HEK293 (cell line): Measurements from ENCODE around the gene KLHL4.

Source experiments
- CTCF ChIA-PET: fragments of 350-600 bp; formaldehyde crosslinking; extraction: SDS; loops from one replicate; lab custom pipeline; 2021; ENCODE audit warnings: antibody characterized with exemption; lab: Yijun Ruan, JAX
- POLR2A ChIA-PET: fragments of 300-600 bp; formaldehyde crosslinking; extraction: SDS; loops from one replicate; lab custom pipeline; 2020; ENCODE audit warnings: antibody characterized with exemption, inconsistent platforms; lab: Yijun Ruan, JAX
- H3K27ac ChIP-seq: fragments of 200-500 bp; sonication (Bioruptor generic); 2 replicates; pipeline ENCODE4 v1.5.1; 2014; ENCODE audit warnings: low read depth, low read length, control low read depth, inconsistent platforms; ENCODE audit errors: extremely low read depth
- H3K36me3 ChIP-seq, 2 experiments: fragments of 200-500 bp in 1 of 2; sonication (Bioruptor generic) in 1 of 2; 1 replicate in 1 of 2; 2 replicates in 1 of 2; pipeline ENCODE4 v1.5.1; 2014 to 2017; ENCODE audit warnings: inconsistent platforms in 2 of 2, low read length in 2 of 2; ENCODE audit not compliant: control insufficient read depth in 2 of 2, insufficient read depth in 1 of 2
- H3K4me1 ChIP-seq: fragments of 200-500 bp; sonication (Bioruptor generic); 2 replicates; pipeline ENCODE4 v1.5.1; 2014; ENCODE audit warnings: mild to moderate bottlenecking, low read length, inconsistent platforms; ENCODE audit not compliant: control insufficient read depth, insufficient read depth
- H3K4me3 ChIP-seq: 2 replicates; pipeline ENCODE4 v1.5.1; 2011; ENCODE audit warnings: low read depth, mild to moderate bottlenecking, control low read depth, low read length, moderate library complexity
- H3K9me3 ChIP-seq: fragments of 200-500 bp; sonication (Bioruptor generic); 2 replicates; pipeline ENCODE4 v1.5.1; 2014; ENCODE audit warnings: low read depth, low read length, inconsistent platforms; ENCODE audit not compliant: control insufficient read depth, insufficient read depth
- ATF2 ChIP-seq: fragments of 450-650 bp; formaldehyde crosslinking; IDR thresholded peaks from 2 replicates; pipeline ENCODE4 v1.5.1; 2016; ENCODE audit warnings: missing biosample characterization, missing genetic modification characterization, low read depth
- ELK4 ChIP-seq: IDR thresholded peaks from 2 replicates; pipeline ENCODE4 v1.6.1; 2011; ENCODE audit warnings: mild to moderate bottlenecking, low read depth, low read length, borderline replicate concordance
- GLIS1 ChIP-seq: fragments of 450-650 bp; formaldehyde crosslinking; IDR thresholded peaks from 2 replicates; pipeline ENCODE4 v1.5.1; 2016; ENCODE audit warnings: missing biosample characterization, missing genetic modification characterization
- KLF8 ChIP-seq: fragments of 450-650 bp; formaldehyde crosslinking; IDR thresholded peaks from 2 replicates; pipeline ENCODE4 v1.5.1; 2016; ENCODE audit warnings: missing biosample characterization, missing genetic modification characterization
- MEIS1 ChIP-seq: sonication (generic); formaldehyde crosslinking; IDR thresholded peaks from 2 replicates; pipeline ENCODE4 v1.8.1; 2022; ENCODE audit warnings: missing genetic modification reagents, mild to moderate bottlenecking, borderline replicate concordance
- PRDM6 ChIP-seq: fragments of 450-650 bp; formaldehyde crosslinking; IDR thresholded peaks from 2 replicates; pipeline ENCODE4 v1.5.1; 2017; ENCODE audit warnings: missing biosample characterization, missing genetic modification characterization
- SP3 ChIP-seq: fragments of 450-650 bp; formaldehyde crosslinking; IDR thresholded peaks from 2 replicates; pipeline ENCODE4 v1.5.1; 2016; ENCODE audit warnings: missing biosample characterization, missing genetic modification characterization
- TRIM28 ChIP-seq: IDR thresholded peaks from 2 replicates; pipeline ENCODE4 v1.6.1; 2011; ENCODE audit warnings: low read length, control low read depth, borderline replicate concordance
- ZNF2 ChIP-seq: fragments of 450-650 bp; formaldehyde crosslinking; IDR thresholded peaks from 2 replicates; pipeline ENCODE4 v1.5.1; 2016; ENCODE audit warnings: missing biosample characterization, missing genetic modification characterization
- ZNF248 ChIP-seq: fragments of 450-650 bp; formaldehyde crosslinking; IDR thresholded peaks from 2 replicates; pipeline ENCODE4 v1.5.1; 2017; ENCODE audit warnings: missing biosample characterization, missing genetic modification characterization
- ZNF362 ChIP-seq: fragments of 450-650 bp; formaldehyde crosslinking; IDR thresholded peaks from 2 replicates; pipeline ENCODE4 v1.5.1; 2016; ENCODE audit warnings: missing biosample characterization, missing genetic modification characterization
- ZNF416 ChIP-seq: fragments of 450-650 bp; formaldehyde crosslinking; IDR thresholded peaks from 2 replicates; pipeline ENCODE4 v1.5.1; 2016; ENCODE audit warnings: missing biosample characterization, missing genetic modification characterization
- ZNF549 ChIP-seq: fragments of 450-650 bp; IDR thresholded peaks from 2 replicates; pipeline ENCODE4 v1.5.1; 2018; ENCODE audit warnings: missing biosample characterization, missing genetic modification characterization, mild to moderate bottlenecking, inconsistent platforms, moderate library complexity
- ZNF768 ChIP-seq: fragments of 450-650 bp; formaldehyde crosslinking; IDR thresholded peaks from 2 replicates; pipeline ENCODE4 v1.5.1; 2018; ENCODE audit warnings: missing biosample characterization, mild to moderate bottlenecking, missing genetic modification characterization
- ZNF792 ChIP-seq: fragments of 450-650 bp; formaldehyde crosslinking; IDR thresholded peaks from 2 replicates; pipeline ENCODE4 v1.5.1; 2016; ENCODE audit warnings: missing biosample characterization, missing genetic modification characterization
- ZSCAN23 ChIP-seq: fragments of 450-650 bp; formaldehyde crosslinking; IDR thresholded peaks from 2 replicates; pipeline ENCODE4 v1.5.1; 2016; ENCODE audit warnings: missing biosample characterization, missing genetic modification characterization
- ZXDB ChIP-seq: fragments of 450-650 bp; formaldehyde crosslinking; IDR thresholded peaks from 2 replicates; pipeline ENCODE4 v1.5.1; 2016; ENCODE audit warnings: missing biosample characterization, missing genetic modification characterization

KLHL4 gene

GRCh38 chrX:87582453-87582852, 64.9 kb downstream of the KLHL4 start (continued):
- TF ChIP-seq PRDM6 (tag by site-specific recombination) (no peak), ZXDB (tag by site-specific recombination) (no peak), ZSCAN23 (no peak), SP3 (tag by site-specific recombination) (no peak), ZNF768 (no peak), ZNF362 (no peak), ELK4 (no peak)

- no peak for TF ChIP-seq KLF8 (tag by site-specific recombination)
- TF ChIP-seq TRIM28 = no peak
- TF ChIP-seq ZNF549 (tag by site-specific recombination) = no peak
- TF ChIP-seq ZNF792 (tag by site-specific recombination) = no peak
- TF ChIP-seq GLIS1 (tag by site-specific recombination) = no peak
- TF ChIP-seq ATF2 (tag by site-specific recombination) = no peak
- no peak for TF ChIP-seq ZNF248 (tag by site-specific recombination)
- TF ChIP-seq ZNF2 = no peak
- TF ChIP-seq ZNF416 (tag by site-specific recombination) = no peak
- no peak overlapping the region for H3K27ac ChIP-seq
- ChIA-PET CTCF (interaction anchor here (0.5 to 2.5 kb wide), 15 partner anchors 10 to 1235 kb away, joined by 3 to 16 read pairs (median 4); no protein-coding TSS in a partner anchor), POLR2A (no interaction called here)
- H3K36me3 ChIP-seq = no peaks in the 10 kb centered on the region
- H3K9me3 ChIP-seq = no peaks in the 10 kb centered on the region; the same call in 1 of the 2 replicates
- H3K4me3 ChIP-seq = no peak overlapping the region
- H3K4me1 ChIP-seq = no peaks in the 10 kb centered on the region
These were observed 66.1 kb downstream of the KLHL4 start for GRCh38 chrX:87583679-87584078.

GRCh38 chrX:87616371-87616770, 98.8 kb downstream of the KLHL4 start:
- Histone ChIP-seq H3K36me3 (no peaks in the 10 kb centered on the region), H3K9me3 (no peaks in the 10 kb centered on the region; the same call in 1 of the 2 replicates), H3K4me1 (no peaks in the 10 kb centered on the region), H3K27ac (no peak overlapping the region), H3K4me3 (no peak overlapping the region)
- TF ChIP-seq MEIS1 (CRISPR knock-in tag) = no peak
- POLR2A ChIA-PET = no interaction called here
- CTCF ChIA-PET = no interaction called here
